GM12864 (cell line): Measurements from ENCODE around the gene PLEKHH3.

ENCODE experiments used
- DNase-seq: peaks from one replicate; pipeline ENCODE4 v3.0.0-alpha.2; 2011; ENCODE audit warnings: low read depth
- H3K4me3 ChIP-seq: 2 replicates; pipeline ENCODE4 v1.5.1; 2011; ENCODE audit warnings: mild to moderate bottlenecking, low read depth, low read length, control low read depth
- CTCF ChIP-seq: IDR thresholded peaks from 2 replicates; pipeline ENCODE4 v1.5.1; 2011; ENCODE audit warnings: low read depth, mild to moderate bottlenecking, moderate library complexity, low read length, control low read depth, inconsistent platforms; ENCODE audit errors: missing control alignments

Gene PLEKHH3

GRCh38 chr17:42676424-42677011 is at the start of gene PLEKHH3:
Gene PLEKHH3 (minus strand): TSS chr17:42676994. CDS start chr17:42676563, 431 bp downstream.
- DNase-seq, result no peak
- peak; percentile 11 for TF ChIP-seq CTCF
- H3K4me3 ChIP-seq, result peak within 1 kb of the TSS; percentile 99

GRCh38 chr17:42725143-42725542 is 48.3 kb upstream of the PLEKHH3 start:
- no peak overlapping the region for H3K4me3 ChIP-seq
- DNase-seq, result no peak
- no peak for TF ChIP-seq CTCF

- DNase-seq, result no peak
- no peak for TF ChIP-seq CTCF
- H3K4me3 ChIP-seq, result no peak overlapping the region
Measured at GRCh38 chr17:42723636-42724035, 46.8 kb upstream of the PLEKHH3 start.

GRCh38 chr17:42720996-42721583 is 44.3 kb upstream of the PLEKHH3 start:
- H3K4me3 ChIP-seq, result no peak overlapping the region
- peak; percentile 69 for TF ChIP-seq CTCF
- no peak for DNase-seq

GRCh38 chr17:42709561-42709960 is 32.8 kb upstream of the PLEKHH3 start:
- DNase-seq, result no peak
- no peak for TF ChIP-seq CTCF
- H3K4me3 ChIP-seq, result no peak overlapping the region

- DNase-seq, result no peak
- TF ChIP-seq CTCF, result no peak
- H3K4me3 ChIP-seq, result no peak overlapping the region
Measured at GRCh38 chr17:42708588-42708987, 31.8 kb upstream of the PLEKHH3 start.

GRCh38 chr17:42706732-42707131 is 29.9 kb upstream of the PLEKHH3 start:
- no peak for TF ChIP-seq CTCF
- no peak overlapping the region for H3K4me3 ChIP-seq
- DNase-seq, result no peak
